Liver (tissue), 3 donors: ENCODE data around the gene TMEM178A.

Experiments used
- CTCF ChIP-seq: fragments of 150-350 bp; IDR thresholded peaks from 2 replicates; pipeline ENCODE4 v1.5.1; 2017; ENCODE audit warnings: improper control_type of control experiment, low read depth, low read length; ENCODE audit not compliant: missing input control
- EGR1 ChIP-seq, 2 donors: IDR thresholded peaks; 2 replicates each; pipeline ENCODE4 v1.6.1; 2016 to 2018; ENCODE audit warnings: antibody characterized with exemption in 2 of 2, low read depth in 2 of 2
- FOXA1 ChIP-seq: IDR thresholded peaks from 2 replicates; pipeline ENCODE4 v1.6.1; 2016; ENCODE audit warnings: antibody characterized with exemption
- GABPA ChIP-seq, 2 donors: IDR thresholded peaks in 1 of 2; conservative IDR thresholded peaks in 1 of 2; 2 replicates each; pipeline ENCODE4 v1.6.1; 2016; ENCODE audit warnings: antibody characterized with exemption in 2 of 2, mild to moderate bottlenecking in 1 of 2, moderate library complexity in 1 of 2
- HNF4A ChIP-seq, 2 donors: conservative IDR thresholded peaks; 2 replicates each; pipeline ENCODE4 v1.6.1; 2016; ENCODE audit warnings: antibody characterized with exemption in 2 of 2, mild to moderate bottlenecking in 2 of 2
- MAX ChIP-seq: IDR thresholded peaks from 2 replicates; pipeline ENCODE4 v1.6.1; 2016; ENCODE audit warnings: antibody characterized with exemption
- NR2F2 ChIP-seq: IDR thresholded peaks from 2 replicates; pipeline ENCODE4 v1.6.1; 2016; ENCODE audit warnings: antibody characterized with exemption
- RAD21 ChIP-seq, 2 donors: IDR thresholded peaks; 2 replicates each; pipeline ENCODE4 v1.6.1; 2016; ENCODE audit warnings: antibody characterized with exemption in 2 of 2, mild to moderate bottlenecking in 2 of 2
- RXRA ChIP-seq, 2 donors: IDR thresholded peaks; 2 replicates each; pipeline ENCODE4 v1.6.1; 2017 to 2018; ENCODE audit warnings: antibody characterized with exemption in 2 of 2, mild to moderate bottlenecking in 1 of 2
- SP1 ChIP-seq: IDR thresholded peaks from 2 replicates; pipeline ENCODE4 v1.6.1; 2018; ENCODE audit warnings: antibody characterized with exemption, mild to moderate bottlenecking
- TAF1 ChIP-seq: conservative IDR thresholded peaks from 2 replicates; pipeline ENCODE4 v1.6.1; 2016; ENCODE audit warnings: antibody characterized with exemption, mild to moderate bottlenecking
- YY1 ChIP-seq: IDR thresholded peaks from 2 replicates; pipeline ENCODE4 v1.6.1; 2016; ENCODE audit warnings: antibody characterized with exemption, mild to moderate bottlenecking
- TF ChIP-seq, protein P1 (sequence below): IDR thresholded peaks from 2 replicates; pipeline ENCODE4 v1.6.1; 2016; ENCODE audit warnings: antibody characterized with exemption, mild to moderate bottlenecking
- donor health status: healthy.
- donor health status: healthy.

DNA sequence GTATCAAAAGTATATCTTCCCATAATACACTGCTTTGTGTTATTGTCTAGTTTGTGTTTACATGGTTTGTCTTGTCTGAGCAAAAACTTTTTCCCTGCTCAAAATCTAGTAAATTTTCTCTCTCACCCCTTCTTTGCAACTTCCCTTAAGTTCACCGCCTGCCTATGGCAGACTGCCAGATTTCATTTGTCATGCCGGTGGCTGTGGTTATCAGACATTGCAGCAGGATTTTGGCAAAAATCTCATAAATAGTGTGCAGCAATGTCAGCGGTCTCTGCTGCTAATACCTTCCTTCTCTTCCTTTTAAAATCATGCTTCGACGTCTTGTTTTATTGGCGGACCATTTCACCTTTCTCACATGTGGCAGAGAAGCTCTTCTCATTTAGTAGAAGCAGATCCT lies 45.6 kb upstream of the TMEM178A start:
- TF ChIP-seq TAF1 (no peak), CTCF (no peak), SP1 (no peak), RAD21 (IDR thresholded peaks at IDR 0.05) (no peak), GABPA (IDR thresholded peaks at IDR 0.05 in 1 of 2, conservative IDR thresholded peaks at IDR 0.05 in 1 of 2) (no peak), MAX (no peak), NR2F2 (no peak), HNF4A (conservative IDR thresholded peaks at IDR 0.05) (no peak), EGR1 (IDR thresholded peaks at IDR 0.05; ENCODE audit: low read depth in 2 of 2) (no peak), FOXA1 (no peak), YY1 (peak; percentile 37), RXRA (IDR thresholded peaks at IDR 0.05) (peak in 1 of 2 donors; percentile 7)
- TF ChIP-seq, protein P1, sequence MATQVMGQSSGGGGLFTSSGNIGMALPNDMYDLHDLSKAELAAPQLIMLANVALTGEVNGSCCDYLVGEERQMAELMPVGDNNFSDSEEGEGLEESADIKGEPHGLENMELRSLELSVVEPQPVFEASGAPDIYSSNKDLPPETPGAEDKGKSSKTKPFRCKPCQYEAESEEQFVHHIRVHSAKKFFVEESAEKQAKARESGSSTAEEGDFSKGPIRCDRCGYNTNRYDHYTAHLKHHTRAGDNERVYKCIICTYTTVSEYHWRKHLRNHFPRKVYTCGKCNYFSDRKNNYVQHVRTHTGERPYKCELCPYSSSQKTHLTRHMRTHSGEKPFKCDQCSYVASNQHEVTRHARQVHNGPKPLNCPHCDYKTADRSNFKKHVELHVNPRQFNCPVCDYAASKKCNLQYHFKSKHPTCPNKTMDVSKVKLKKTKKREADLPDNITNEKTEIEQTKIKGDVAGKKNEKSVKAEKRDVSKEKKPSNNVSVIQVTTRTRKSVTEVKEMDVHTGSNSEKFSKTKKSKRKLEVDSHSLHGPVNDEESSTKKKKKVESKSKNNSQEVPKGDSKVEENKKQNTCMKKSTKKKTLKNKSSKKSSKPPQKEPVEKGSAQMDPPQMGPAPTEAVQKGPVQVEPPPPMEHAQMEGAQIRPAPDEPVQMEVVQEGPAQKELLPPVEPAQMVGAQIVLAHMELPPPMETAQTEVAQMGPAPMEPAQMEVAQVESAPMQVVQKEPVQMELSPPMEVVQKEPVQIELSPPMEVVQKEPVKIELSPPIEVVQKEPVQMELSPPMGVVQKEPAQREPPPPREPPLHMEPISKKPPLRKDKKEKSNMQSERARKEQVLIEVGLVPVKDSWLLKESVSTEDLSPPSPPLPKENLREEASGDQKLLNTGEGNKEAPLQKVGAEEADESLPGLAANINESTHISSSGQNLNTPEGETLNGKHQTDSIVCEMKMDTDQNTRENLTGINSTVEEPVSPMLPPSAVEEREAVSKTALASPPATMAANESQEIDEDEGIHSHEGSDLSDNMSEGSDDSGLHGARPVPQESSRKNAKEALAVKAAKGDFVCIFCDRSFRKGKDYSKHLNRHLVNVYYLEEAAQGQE, result no peak
